Lower leg skin (tissue), 3 donors: ENCODE measurements around the gene ANAPC2.

ENCODE experiments used
- POLR2A ChIP-seq, 2 donors: fragments of 450-650 bp; IDR thresholded peaks; one replicate each; pipeline ENCODE4 v1.6.1; 2016 to 2017; ENCODE audit warnings: antibody characterized with exemption in 2 of 2, mild to moderate bottlenecking in 1 of 2, moderate library complexity in 1 of 2
- TF ChIP-seq, protein P1 (sequence below), 3 donors: fragments of 450-650 bp; IDR thresholded peaks; one replicate each; pipeline ENCODE4 v1.5.1; 2016; ENCODE audit warnings: antibody characterized with exemption in 3 of 3, mild to moderate bottlenecking in 3 of 3, moderate library complexity in 2 of 3

DNA sequence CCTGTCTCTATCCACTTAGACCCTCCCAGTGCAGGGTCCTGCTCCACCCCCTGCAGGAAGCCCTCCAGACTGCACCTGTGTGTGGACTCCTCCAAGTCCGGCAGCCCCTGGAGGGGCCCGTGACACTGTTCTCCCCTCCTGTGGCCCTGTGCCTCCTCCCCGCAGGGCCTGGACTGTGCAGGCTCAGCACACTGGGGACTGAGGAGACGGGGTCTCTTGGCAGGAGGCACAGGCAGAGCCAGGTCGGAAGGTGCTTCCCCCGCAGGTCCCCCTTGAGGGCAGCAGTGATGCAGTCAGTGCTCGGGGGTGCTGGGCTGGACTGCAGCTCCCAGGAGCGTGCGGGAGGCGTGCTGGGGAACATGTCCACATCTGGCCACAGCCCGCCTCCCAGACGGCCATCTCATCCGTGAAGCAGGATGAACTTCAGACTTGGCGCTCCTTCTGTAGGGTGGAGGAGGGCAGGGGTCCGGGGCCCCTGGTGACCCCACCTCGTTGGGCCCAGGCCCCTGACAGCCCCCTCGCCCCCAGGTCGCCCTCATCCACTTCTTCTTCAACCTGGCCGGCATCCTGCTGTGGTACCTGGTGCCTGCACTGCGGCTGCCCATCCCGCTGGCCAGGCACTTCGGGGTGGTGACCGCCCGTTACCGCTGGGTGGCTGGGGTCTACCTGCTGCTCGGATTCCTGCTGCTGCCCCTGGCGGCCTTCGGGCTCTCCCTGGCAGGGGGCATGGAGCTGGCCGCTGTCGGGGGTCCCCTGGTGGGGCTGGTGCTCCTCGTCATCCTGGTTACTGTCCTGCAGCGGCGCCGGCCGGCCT lies 47.3 kb upstream of the ANAPC2 start:
- TF ChIP-seq, protein P1, sequence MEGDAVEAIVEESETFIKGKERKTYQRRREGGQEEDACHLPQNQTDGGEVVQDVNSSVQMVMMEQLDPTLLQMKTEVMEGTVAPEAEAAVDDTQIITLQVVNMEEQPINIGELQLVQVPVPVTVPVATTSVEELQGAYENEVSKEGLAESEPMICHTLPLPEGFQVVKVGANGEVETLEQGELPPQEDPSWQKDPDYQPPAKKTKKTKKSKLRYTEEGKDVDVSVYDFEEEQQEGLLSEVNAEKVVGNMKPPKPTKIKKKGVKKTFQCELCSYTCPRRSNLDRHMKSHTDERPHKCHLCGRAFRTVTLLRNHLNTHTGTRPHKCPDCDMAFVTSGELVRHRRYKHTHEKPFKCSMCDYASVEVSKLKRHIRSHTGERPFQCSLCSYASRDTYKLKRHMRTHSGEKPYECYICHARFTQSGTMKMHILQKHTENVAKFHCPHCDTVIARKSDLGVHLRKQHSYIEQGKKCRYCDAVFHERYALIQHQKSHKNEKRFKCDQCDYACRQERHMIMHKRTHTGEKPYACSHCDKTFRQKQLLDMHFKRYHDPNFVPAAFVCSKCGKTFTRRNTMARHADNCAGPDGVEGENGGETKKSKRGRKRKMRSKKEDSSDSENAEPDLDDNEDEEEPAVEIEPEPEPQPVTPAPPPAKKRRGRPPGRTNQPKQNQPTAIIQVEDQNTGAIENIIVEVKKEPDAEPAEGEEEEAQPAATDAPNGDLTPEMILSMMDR (IDR thresholded peaks at IDR 0.05) = no peak
- no peak for TF ChIP-seq POLR2A (IDR thresholded peaks at IDR 0.05)
